Measurements from ENCODE around the gene VEPH1.
A peak's percentile ranks its signal among the peaks of the same experiment; 100 is the strongest.

The VEPH1 gene

DNA sequence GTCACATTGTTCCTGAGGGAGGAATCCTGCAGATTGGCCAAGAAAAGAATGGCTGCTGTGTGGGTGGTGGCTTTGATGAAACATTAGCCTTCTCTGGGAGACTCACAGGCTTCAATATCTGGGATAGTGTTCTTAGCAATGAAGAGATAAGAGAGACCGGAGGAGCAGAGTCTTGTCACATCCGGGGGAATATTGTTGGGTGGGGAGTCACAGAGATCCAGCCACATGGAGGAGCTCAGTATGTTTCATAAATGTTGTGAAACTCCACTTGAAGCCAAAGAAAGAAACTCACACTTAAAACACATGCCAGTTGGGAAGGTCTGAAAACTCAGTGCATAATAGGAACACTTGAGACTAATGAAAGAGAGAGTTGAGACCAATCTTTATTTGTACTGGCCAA, 60.5 kb downstream of the VEPH1 start:
- no peak for DNase-seq
- intact Hi-C loops (cut with DNase I): no loop called here

GRCh38 chr3:157441102-157441624, 62.1 kb downstream of the VEPH1 start:
- DNase-seq: no peak
- intact Hi-C loops (cut with DNase I): no loop called here

DNA sequence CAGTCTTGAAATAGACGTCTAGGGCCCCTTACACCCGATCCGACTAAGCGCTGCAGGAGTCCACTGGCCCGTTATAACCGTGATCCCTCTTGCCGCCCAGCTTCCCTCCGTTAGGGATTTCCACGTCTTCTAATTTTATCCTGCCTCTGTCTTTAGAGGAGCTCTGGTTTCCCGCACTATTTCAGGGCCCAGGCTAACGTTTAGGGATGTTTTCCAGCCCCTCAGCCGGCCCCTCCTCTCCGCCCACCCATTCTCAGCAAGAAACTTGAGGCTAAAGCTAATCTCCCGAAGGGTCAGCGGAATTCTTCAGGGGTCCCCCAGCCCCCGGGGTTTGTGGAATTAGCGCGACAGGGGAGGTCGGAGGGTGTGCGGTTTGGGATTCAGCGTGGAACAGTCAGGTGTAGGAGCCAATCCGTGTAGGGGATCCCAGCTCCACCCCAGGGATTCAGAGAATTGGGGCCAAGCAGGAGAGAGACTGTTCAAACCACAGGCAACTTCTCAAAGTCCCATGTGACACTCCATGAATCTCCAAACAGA, 65.0 kb downstream of the VEPH1 start:
- peak in 3 of 10 donors; percentile 10 to 83 (median 54) for DNase-seq
- intact Hi-C loops (cut with DNase I): no loop called here

DNA sequence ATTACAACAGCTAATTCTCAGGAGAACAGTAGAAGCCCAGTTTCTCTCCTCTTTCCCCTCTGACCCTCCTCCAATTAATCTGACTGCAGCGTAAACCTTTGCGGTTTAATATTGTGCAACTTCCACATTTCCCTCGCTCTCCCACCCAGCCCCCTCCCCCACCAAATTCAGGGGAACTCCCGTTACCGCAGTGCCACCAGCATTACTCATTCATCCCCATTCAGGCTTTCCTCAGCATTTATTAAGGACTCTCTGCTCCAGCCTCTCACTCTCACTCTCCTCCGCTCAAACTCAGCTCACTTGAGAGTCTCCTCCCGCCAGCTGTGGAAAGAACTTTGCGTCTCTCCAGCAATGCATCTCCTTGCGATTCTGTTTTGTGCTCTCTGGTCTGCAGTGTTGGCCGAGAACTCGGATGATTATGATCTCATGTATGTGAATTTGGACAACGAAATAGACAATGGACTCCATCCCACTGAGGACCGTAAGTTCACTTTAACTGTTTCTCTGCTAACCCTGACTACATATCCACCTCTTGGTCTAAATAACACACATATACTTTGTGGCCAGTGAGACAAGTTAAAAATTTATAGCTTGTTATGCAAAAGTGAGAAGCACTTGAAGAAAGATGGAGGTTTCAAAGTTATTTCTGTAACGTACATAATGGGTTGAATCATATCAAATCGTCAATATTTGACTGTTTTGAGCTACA, 66.5 kb downstream of the VEPH1 start, which contains the start of gene PTX3:
Gene PTX3 (plus strand): TSS at position 268 of the 709 bp plus-strand sequence. CDS start 84 bp downstream, at position 352.
- peak in 3 of 10 donors; percentile 7 to 50 (median 8) for DNase-seq
- intact Hi-C loops (cut with DNase I): no loop called here

DNA sequence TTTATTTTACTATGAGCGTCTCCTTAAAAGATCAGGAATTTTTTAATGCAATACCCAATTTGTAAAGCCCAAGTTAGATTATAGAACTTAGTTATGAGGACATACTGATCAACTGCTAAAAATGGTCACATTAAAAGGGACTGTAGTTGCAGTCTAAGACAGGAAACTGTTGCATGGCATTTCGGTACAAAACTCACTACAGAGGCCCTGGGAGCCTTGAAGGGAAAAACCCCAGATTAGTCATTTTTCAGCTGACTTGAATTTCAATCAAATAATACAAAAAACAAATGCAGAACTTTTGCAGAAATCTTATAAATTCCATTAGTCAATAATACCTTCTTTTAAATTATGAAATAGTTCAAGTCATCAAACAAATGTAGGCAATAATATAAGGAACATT, 73.5 kb downstream of the VEPH1 start:
- DNase-seq: no peak
- intact Hi-C loops (cut with DNase I): no loop called here

DNA sequence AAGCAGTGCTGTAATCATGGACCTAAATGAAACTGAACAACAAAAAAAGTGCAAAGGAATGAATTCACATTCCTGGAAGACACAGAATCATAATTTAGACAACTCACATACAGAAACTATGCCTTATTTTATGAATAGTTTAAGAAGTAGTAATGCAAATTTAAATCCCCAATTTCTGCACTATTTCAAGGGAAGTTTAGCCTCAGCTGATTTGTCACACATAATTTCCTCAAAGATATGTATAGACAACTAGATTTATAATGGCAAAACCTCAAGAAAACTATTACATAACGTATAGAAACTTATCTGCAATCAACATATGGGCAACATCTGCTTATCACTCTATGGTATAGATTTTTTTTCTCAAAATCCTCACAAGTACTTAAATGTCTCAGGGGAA, 74.4 kb downstream of the VEPH1 start:
- DNase-seq: no peak
- intact Hi-C loops (cut with DNase I): no loop called here

DNA sequence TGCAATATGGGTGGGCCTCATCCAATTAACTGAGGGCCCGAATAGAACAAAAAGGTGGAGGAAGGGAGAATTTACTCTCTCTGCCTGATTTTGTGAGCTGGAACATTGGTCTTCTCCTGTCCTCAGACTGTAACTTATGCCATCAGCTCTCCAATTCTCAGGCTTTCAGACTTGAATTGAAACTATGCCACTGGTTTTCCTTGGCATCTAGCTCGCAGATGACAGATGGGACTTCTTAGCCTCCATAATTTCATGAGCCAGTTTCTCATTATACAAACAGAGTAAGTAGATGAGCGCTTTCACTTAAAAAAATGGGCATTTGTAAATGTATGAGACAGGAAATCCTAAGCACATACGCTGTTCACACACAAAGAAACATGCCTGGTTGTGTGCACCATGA, 75.3 kb downstream of the VEPH1 start:
- no peak for DNase-seq
- intact Hi-C loops (cut with DNase I): no loop called here

DNA sequence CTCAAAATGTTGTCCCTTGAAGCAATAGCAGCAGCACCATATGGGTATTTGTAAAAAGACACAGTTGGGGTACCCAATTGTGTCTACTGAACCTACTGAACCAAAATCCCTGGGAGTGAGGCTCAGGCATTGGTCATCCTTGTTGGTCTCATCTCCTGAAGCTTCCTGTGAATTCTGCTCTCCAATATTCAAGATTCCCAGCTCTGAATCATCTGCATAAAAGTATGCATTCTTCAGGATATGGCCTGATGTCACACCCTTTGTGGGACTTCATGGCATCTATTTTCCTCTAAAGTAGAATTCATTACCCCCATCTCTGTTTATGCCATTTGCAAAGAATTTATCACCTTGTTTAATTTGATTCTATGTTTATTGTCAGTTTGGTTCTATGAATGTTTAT, 79.9 kb downstream of the VEPH1 start:
- intact Hi-C loops (cut with DNase I): no loop called here
- DNase-seq: no peak

GRCh38 chr3:157420606-157421130, 82.5 kb downstream of the VEPH1 start:
- intact Hi-C loops (cut with DNase I): no loop called here
- DNase-seq: no peak

- DNase-seq: no peak
- intact Hi-C loops (cut with DNase I): no loop called here
These were observed 85.1 kb downstream of the VEPH1 start for GRCh38 chr3:157418104-157418503.

GRCh38 chr3:157417247-157417646, 86.0 kb downstream of the VEPH1 start:
- DNase-seq: no peak
- intact Hi-C loops (cut with DNase I): no loop called here

DNA sequence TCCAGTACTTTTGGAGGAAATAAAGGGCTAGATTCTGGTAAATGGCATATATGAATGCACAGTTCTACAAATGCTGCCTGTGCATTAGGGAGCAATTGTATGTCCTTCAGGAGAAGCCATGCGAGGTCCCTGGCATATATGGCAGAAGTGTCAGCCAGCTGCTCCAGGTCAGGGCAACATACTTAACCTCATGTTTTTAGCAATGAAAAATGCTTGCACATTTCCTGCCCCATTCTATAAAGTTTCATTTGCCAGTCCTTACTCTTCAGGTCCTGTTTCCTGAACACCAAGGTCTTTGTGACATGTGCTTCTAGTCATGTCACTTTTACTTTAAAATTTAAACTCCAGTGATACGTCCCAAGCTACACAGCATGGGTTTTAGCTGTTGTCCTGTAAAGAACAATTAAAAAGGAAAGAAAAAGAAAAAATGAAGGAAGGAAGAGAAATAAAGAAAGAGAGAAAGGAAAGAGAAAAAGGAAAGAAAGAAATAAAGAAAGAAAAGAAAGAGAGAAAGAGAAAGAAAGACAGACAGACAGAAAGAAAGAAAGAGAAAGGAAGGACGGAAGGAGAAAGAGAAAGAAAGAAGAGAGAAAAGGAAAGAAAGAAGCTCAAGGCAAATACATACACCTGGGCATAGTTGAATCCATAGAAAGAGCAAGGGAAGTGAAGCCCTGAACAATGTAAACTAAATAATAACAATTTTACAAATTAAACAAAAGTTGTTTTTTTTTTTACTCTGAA, 86.7 kb downstream of the VEPH1 start:
- DNase-seq: no peak
- intact Hi-C loops (cut with DNase I): no loop called here

- DNase-seq: no peak
- intact Hi-C loops (cut with DNase I): no loop called here
These were observed 88.4 kb downstream of the VEPH1 start for GRCh38 chr3:157414861-157415260.

DNA sequence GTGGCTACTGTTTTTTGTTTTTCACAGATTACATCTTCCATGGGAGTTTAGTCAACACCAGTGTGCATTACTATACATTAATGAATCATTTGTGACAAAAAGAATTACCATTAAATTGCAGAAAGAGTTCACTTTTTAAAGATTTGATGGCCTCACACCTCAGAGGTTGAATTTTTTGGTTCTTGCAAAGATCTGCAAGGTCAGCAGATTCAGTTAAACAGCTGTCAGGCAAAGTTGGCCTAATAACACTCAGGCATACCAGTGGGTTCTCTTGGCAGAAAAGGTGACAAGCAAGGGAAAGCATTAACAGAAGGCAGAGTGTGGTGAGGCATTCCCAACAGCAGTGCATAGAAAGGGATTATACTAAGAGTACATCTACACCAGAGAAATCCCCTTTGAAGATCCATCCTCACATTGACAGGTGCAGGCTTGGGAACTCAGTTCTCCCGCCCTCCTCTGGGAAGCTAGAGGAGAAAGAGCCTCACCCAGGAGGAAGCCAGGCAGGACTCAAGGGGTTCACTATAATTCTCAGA, 90.8 kb downstream of the VEPH1 start:
- intact Hi-C loops (cut with DNase I): no loop called here
- no peak for DNase-seq

DNA sequence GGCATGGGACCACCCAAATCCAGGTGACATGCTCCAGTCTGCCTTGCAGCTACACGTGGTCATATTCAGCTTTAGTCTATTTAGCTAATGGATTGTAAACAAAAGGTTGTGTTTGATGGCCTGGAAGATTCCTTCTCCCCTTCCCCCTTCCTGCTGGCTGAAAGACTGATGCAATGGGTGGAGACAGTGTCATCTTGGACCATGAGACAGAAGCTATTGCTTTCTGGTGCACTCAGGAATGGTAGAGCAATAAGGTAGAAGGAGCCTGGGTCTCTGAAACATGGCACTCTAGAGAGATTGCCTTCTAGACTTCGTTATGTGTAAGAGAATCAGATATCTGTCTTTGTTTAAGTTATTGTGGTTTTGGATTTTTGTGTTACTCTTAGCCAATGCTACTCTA, 92.3 kb downstream of the VEPH1 start:
- intact Hi-C loops (cut with DNase I): no loop called here
- no peak for DNase-seq

DNA sequence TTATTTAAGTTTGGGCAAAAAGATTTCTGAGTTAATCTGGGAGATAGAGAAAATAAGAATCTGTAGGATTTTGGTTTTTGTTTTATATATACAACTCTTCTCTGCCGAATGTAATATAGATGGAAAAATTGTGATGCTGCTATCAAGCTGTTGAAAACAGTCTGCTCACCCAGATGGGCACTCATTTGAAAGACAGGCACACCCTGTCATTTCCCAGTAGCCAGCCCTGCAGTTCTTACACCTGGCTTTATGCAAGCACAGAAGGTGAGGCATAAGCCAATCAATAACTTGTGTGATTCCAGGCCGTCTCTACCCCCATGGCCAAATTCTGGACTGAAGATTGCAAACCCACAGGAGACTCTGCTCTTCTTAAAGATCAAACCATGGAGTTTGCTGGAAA, 93.7 kb downstream of the VEPH1 start:
- intact Hi-C loops (cut with DNase I): no loop called here
- DNase-seq: no peak

DNA sequence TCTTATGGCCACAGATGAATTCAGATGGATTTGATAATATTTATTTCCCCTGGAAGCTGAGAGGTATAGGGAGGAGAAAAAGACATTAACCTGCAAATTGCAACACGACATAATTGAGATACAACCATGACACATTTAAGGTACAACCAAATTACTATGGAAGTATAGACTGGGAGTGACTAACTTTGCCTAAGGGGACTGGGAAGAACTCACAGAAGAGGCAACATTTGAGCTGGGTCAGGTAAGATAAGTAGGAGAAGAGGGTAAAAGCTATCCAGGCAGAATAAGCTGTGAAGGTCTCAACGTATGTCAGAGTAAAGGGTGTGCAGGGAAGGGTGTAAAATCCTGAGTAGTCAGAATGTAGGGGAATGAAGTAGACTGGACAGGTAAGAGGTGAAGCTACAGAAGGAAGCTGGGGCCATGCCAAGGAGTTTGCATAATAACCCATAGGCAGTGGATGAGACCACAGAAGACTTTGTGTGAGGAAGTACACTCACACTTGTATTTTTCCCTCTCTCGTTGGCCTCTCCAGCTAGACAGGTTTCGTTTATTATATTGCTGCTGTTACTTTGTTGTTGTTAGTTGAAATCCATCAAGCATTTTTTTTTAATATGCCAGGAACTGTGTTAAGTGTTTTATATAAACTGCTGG, 94.6 kb downstream of the VEPH1 start:
- intact Hi-C loops (cut with DNase I): no loop called here
- no peak for DNase-seq

- intact Hi-C loops (cut with DNase I): no loop called here
- DNase-seq: no peak
These were observed 95.4 kb downstream of the VEPH1 start for GRCh38 chr3:157407769-157408168.

DNA sequence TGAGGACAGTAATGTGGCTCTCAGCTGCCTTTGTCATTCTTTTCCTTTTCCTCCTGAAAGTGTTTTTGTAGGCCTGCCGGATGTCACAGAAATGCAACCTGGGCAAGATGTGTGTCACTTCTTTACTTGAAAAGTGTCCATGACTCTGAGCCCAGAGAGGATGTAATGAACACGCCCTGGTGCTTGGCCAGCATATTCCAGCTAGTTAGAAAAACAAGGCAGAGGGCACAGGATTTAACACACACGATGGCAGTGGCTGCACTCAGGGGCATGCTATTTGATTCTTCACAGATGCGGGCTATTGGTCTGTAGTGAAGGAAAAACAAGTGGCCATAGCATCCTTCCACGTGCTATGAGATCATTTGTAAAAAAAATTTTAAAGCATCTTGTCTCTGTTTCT, 96.8 kb downstream of the VEPH1 start:
- intact Hi-C loops (cut with DNase I): no loop called here
- no peak for DNase-seq

- intact Hi-C loops (cut with DNase I): no loop called here
- DNase-seq: no peak
These were observed 97.8 kb downstream of the VEPH1 start for GRCh38 chr3:157405457-157405856.

- intact Hi-C loops (cut with DNase I): no loop called here
- no peak for DNase-seq
These were observed 98.8 kb downstream of the VEPH1 start for GRCh38 chr3:157404381-157404780.

All from posterior cingulate gyrus (tissue), 11 donors.